ENCODE data around the gene SNX30.

Gene SNX30

GRCh38 chr9:112754578-112754977 lies 4.0 kb downstream of the SNX30 start:
- H3K36me3 ChIP-seq (ENCODE audit: insufficient read depth, low read length), result no peaks in the 10 kb centered on the region
- no peaks in the 10 kb centered on the region for H3F3A ChIP-seq (ENCODE audit: low read depth)
- no peaks in the 10 kb centered on the region for H3K27me3 ChIP-seq (ENCODE audit: insufficient read depth, low read length, poor library complexity, severe bottlenecking)
- no peak overlapping the region for H2AFZ ChIP-seq (ENCODE audit: low read length)
- H3K9me3 ChIP-seq (ENCODE audit: insufficient read depth, low read depth, low read length), result no peaks in the 10 kb centered on the region
- H3K4me3 ChIP-seq (ENCODE audit: low read length, poor library complexity, severe bottlenecking), result no peak overlapping the region
- TF ChIP-seq CTCF (conservative IDR thresholded peaks at IDR 0.05; ENCODE audit: low read length), result no peak
- no peak for TF ChIP-seq EZH2phosphoT487 (IDR thresholded peaks at IDR 0.05; ENCODE audit: borderline replicate concordance)
- H3K4me1 ChIP-seq (ENCODE audit: insufficient read depth, low read length, poor library complexity, severe bottlenecking), result peaks cover 32% of the 10 kb centered on the region
- H3K9me2 ChIP-seq (replicated peaks; ENCODE audit: low read depth, low read length), result no peaks in the 10 kb centered on the region
- peak overlapping the region; percentile 27 for H3K4me2 ChIP-seq (ENCODE audit: low read depth, low read length, poor library complexity, severe bottlenecking)
- peaks cover 3% of the 10 kb centered on the region for H4K20me1 ChIP-seq (ENCODE audit: insufficient read depth, low read length, poor library complexity, severe bottlenecking)
- H3K9ac ChIP-seq (ENCODE audit: low read depth, low read length, poor library complexity, severe bottlenecking), result no peak overlapping the region
- no peaks in the 10 kb centered on the region for H3K79me2 ChIP-seq (ENCODE audit: insufficient read depth, low read length)

GRCh38 chr9:112755016-112755427 lies 4.5 kb downstream of the SNX30 start:
- peaks cover 3% of the 10 kb centered on the region for H4K20me1 ChIP-seq (ENCODE audit: insufficient read depth, low read length, poor library complexity, severe bottlenecking)
- H3K4me1 ChIP-seq (ENCODE audit: insufficient read depth, low read length, poor library complexity, severe bottlenecking), result peaks cover 28% of the 10 kb centered on the region
- no peak overlapping the region for H3K9ac ChIP-seq (ENCODE audit: low read depth, low read length, poor library complexity, severe bottlenecking)
- H3K4me2 ChIP-seq (ENCODE audit: low read depth, low read length, poor library complexity, severe bottlenecking), result peak overlapping the region; percentile 27
- TF ChIP-seq CTCF (conservative IDR thresholded peaks at IDR 0.05; ENCODE audit: low read length) (no peak), EZH2phosphoT487 (IDR thresholded peaks at IDR 0.05; ENCODE audit: borderline replicate concordance) (no peak)
- no peaks in the 10 kb centered on the region for H3K36me3 ChIP-seq (ENCODE audit: insufficient read depth, low read length)
- no peaks in the 10 kb centered on the region for H3K9me3 ChIP-seq (ENCODE audit: insufficient read depth, low read depth, low read length)
- H3K79me2 ChIP-seq (ENCODE audit: insufficient read depth, low read length), result no peaks in the 10 kb centered on the region
- no peaks in the 10 kb centered on the region for H3K27me3 ChIP-seq (ENCODE audit: insufficient read depth, low read length, poor library complexity, severe bottlenecking)
- no peak overlapping the region for H3K4me3 ChIP-seq (ENCODE audit: low read length, poor library complexity, severe bottlenecking)
- H2AFZ ChIP-seq (ENCODE audit: low read length), result no peak overlapping the region
- no peaks in the 10 kb centered on the region for H3K9me2 ChIP-seq (replicated peaks; ENCODE audit: low read depth, low read length)
- no peaks in the 10 kb centered on the region for H3F3A ChIP-seq (ENCODE audit: low read depth)

- no peak overlapping the region for H3K4me2 ChIP-seq (ENCODE audit: low read depth, low read length, poor library complexity, severe bottlenecking)
- no peak for TF ChIP-seq CTCF (conservative IDR thresholded peaks at IDR 0.05; ENCODE audit: low read length)
- TF ChIP-seq EZH2phosphoT487 (IDR thresholded peaks at IDR 0.05; ENCODE audit: borderline replicate concordance), result no peak
- no peaks in the 10 kb centered on the region for H3F3A ChIP-seq (ENCODE audit: low read depth)
- H3K27me3 ChIP-seq (ENCODE audit: insufficient read depth, low read length, poor library complexity, severe bottlenecking), result no peaks in the 10 kb centered on the region
- peaks cover 3% of the 10 kb centered on the region for H4K20me1 ChIP-seq (ENCODE audit: insufficient read depth, low read length, poor library complexity, severe bottlenecking)
- no peaks in the 10 kb centered on the region for H3K36me3 ChIP-seq (ENCODE audit: insufficient read depth, low read length)
- H3K4me1 ChIP-seq (ENCODE audit: insufficient read depth, low read length, poor library complexity, severe bottlenecking), result peaks cover 28% of the 10 kb centered on the region
- H3K9me2 ChIP-seq (replicated peaks; ENCODE audit: low read depth, low read length), result no peaks in the 10 kb centered on the region
- no peak overlapping the region for H3K4me3 ChIP-seq (ENCODE audit: low read length, poor library complexity, severe bottlenecking)
- no peak overlapping the region for H3K9ac ChIP-seq (ENCODE audit: low read depth, low read length, poor library complexity, severe bottlenecking)
- no peaks in the 10 kb centered on the region for H3K79me2 ChIP-seq (ENCODE audit: insufficient read depth, low read length)
- H2AFZ ChIP-seq (ENCODE audit: low read length), result no peak overlapping the region
- H3K9me3 ChIP-seq (ENCODE audit: insufficient read depth, low read depth, low read length), result no peaks in the 10 kb centered on the region
Measured at GRCh38 chr9:112755675-112756074, 5.1 kb downstream of the SNX30 start.
